ENCODE measurements around the gene IL4I1.

GRCh38 chr19:49843265-49843664 is 53.4 kb downstream of the IL4I1 start:
- TF ChIP-seq, protein P1, sequence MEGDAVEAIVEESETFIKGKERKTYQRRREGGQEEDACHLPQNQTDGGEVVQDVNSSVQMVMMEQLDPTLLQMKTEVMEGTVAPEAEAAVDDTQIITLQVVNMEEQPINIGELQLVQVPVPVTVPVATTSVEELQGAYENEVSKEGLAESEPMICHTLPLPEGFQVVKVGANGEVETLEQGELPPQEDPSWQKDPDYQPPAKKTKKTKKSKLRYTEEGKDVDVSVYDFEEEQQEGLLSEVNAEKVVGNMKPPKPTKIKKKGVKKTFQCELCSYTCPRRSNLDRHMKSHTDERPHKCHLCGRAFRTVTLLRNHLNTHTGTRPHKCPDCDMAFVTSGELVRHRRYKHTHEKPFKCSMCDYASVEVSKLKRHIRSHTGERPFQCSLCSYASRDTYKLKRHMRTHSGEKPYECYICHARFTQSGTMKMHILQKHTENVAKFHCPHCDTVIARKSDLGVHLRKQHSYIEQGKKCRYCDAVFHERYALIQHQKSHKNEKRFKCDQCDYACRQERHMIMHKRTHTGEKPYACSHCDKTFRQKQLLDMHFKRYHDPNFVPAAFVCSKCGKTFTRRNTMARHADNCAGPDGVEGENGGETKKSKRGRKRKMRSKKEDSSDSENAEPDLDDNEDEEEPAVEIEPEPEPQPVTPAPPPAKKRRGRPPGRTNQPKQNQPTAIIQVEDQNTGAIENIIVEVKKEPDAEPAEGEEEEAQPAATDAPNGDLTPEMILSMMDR (conservative IDR thresholded peaks at IDR 0.05 in 1 of 2, IDR thresholded peaks at IDR 0.05 in 1 of 2; ENCODE audit: extremely low read depth in 1 of 2, insufficient read depth in 1 of 2, low read depth in 1 of 2, low read length in 2 of 2), result no peak
- no peak for TF ChIP-seq EZH2 (IDR thresholded peaks at IDR 0.05; ENCODE audit: borderline replicate concordance, low read length)

Data from mammary epithelial cell (primary cell).